Ishikawa (cell line): ENCODE measurements around the gene CTNND2.

ENCODE experiments used
- CREB1 ChIP-seq: IDR thresholded peaks from 2 replicates; pipeline ENCODE4 v1.6.1; 2012; ENCODE audit warnings: low read depth
- EGR1 ChIP-seq: IDR thresholded peaks from 2 replicates; pipeline ENCODE4 v1.6.1; 2012
- EP300 ChIP-seq: IDR thresholded peaks from 2 replicates; pipeline ENCODE4 v1.6.1; 2012; ENCODE audit warnings: borderline replicate concordance
- FOXM1 ChIP-seq: IDR thresholded peaks from 2 replicates; pipeline ENCODE4 v1.6.1; 2012; ENCODE audit warnings: low read depth, borderline replicate concordance
- MAX ChIP-seq: IDR thresholded peaks from 2 replicates; pipeline ENCODE4 v1.6.1; 2012
- RAD21 ChIP-seq: IDR thresholded peaks from 2 replicates; pipeline ENCODE4 v1.6.1; 2012; ENCODE audit warnings: low read depth
- TAF1 ChIP-seq: IDR thresholded peaks from 2 replicates; pipeline ENCODE4 v1.6.1; 2012; ENCODE audit warnings: low read depth, mild to moderate bottlenecking
- TEAD4 ChIP-seq: IDR thresholded peaks from 2 replicates; pipeline ENCODE4 v1.6.1; 2012
- YY1 ChIP-seq: IDR thresholded peaks from 2 replicates; pipeline ENCODE4 v1.6.1; 2012; ENCODE audit warnings: low read depth
- ZBTB7A ChIP-seq: IDR thresholded peaks from 2 replicates; pipeline ENCODE4 v1.6.1; 2012; ENCODE audit warnings: low read depth
- TF ChIP-seq, protein P1 (sequence below): IDR thresholded peaks from 2 replicates; pipeline ENCODE4 v1.6.1; 2012; ENCODE audit warnings: low read depth, mild to moderate bottlenecking

DNA sequence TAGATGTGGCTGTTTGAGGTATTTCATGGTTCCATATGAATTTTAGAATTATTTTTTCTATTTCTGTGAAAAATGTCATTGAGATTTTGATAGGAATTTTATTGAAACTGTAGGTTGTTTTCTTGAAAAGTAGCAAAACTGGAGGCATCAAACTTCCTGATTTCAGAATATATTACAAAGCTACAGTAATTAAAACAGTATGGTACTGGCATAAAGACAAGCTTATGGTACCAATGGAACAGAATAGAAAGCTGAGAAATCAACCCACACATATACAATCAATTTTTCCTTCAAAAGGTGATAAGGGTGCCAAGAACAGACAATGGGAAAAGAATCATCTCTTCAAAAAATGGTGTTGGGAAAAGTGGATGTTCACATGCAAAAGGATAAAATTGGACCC lies 945.5 kb downstream of the CTNND2 start:
- no peak for TF ChIP-seq CREB1
- no peak for TF ChIP-seq TAF1
- TF ChIP-seq MAX = no peak
- TF ChIP-seq TEAD4 = no peak
- no peak for TF ChIP-seq EP300
- TF ChIP-seq, protein P1, sequence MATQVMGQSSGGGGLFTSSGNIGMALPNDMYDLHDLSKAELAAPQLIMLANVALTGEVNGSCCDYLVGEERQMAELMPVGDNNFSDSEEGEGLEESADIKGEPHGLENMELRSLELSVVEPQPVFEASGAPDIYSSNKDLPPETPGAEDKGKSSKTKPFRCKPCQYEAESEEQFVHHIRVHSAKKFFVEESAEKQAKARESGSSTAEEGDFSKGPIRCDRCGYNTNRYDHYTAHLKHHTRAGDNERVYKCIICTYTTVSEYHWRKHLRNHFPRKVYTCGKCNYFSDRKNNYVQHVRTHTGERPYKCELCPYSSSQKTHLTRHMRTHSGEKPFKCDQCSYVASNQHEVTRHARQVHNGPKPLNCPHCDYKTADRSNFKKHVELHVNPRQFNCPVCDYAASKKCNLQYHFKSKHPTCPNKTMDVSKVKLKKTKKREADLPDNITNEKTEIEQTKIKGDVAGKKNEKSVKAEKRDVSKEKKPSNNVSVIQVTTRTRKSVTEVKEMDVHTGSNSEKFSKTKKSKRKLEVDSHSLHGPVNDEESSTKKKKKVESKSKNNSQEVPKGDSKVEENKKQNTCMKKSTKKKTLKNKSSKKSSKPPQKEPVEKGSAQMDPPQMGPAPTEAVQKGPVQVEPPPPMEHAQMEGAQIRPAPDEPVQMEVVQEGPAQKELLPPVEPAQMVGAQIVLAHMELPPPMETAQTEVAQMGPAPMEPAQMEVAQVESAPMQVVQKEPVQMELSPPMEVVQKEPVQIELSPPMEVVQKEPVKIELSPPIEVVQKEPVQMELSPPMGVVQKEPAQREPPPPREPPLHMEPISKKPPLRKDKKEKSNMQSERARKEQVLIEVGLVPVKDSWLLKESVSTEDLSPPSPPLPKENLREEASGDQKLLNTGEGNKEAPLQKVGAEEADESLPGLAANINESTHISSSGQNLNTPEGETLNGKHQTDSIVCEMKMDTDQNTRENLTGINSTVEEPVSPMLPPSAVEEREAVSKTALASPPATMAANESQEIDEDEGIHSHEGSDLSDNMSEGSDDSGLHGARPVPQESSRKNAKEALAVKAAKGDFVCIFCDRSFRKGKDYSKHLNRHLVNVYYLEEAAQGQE = no peak
- no peak for TF ChIP-seq ZBTB7A
- no peak for TF ChIP-seq RAD21
- TF ChIP-seq FOXM1 = no peak
- no peak for TF ChIP-seq YY1
- no peak for TF ChIP-seq EGR1
